Activated T-cell treated with anti-CD3 and anti-CD28 coated beads for 1 hour (primary cell): Measurements from ENCODE around the gene TMEM145.
"Not testable (repeated sequence)": the region's sequence is repeated elsewhere in the genome, so short reads cannot be mapped to it uniquely, and the experiment has no call there.

Experiments used
- DNase-seq: peaks from one replicate; pipeline ENCODE4 v3.0.0-alpha.2; 2020; ENCODE audit warnings: low read depth

Gene TMEM145

DNA sequence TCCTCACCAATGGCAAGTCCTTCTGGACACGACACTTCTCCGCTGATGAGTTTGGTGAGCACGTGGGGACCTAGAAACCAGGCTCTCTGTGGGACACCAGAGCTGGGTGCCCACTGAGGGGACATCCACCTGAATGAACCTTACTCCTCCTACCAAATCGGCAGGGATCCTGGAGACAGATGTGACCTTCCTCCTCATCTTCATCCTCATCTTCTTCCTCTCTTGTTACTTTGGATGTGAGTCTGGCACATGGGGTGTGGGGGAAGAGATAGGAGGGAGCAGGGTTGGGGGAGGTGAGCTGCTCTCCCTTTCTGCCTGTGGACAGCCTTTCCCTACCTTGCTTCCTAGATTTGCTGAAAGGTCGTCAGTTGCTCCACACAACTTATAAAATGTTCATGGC, 1.9 kb downstream of the TMEM145 start:
- DNase-seq, result no peak

DNA sequence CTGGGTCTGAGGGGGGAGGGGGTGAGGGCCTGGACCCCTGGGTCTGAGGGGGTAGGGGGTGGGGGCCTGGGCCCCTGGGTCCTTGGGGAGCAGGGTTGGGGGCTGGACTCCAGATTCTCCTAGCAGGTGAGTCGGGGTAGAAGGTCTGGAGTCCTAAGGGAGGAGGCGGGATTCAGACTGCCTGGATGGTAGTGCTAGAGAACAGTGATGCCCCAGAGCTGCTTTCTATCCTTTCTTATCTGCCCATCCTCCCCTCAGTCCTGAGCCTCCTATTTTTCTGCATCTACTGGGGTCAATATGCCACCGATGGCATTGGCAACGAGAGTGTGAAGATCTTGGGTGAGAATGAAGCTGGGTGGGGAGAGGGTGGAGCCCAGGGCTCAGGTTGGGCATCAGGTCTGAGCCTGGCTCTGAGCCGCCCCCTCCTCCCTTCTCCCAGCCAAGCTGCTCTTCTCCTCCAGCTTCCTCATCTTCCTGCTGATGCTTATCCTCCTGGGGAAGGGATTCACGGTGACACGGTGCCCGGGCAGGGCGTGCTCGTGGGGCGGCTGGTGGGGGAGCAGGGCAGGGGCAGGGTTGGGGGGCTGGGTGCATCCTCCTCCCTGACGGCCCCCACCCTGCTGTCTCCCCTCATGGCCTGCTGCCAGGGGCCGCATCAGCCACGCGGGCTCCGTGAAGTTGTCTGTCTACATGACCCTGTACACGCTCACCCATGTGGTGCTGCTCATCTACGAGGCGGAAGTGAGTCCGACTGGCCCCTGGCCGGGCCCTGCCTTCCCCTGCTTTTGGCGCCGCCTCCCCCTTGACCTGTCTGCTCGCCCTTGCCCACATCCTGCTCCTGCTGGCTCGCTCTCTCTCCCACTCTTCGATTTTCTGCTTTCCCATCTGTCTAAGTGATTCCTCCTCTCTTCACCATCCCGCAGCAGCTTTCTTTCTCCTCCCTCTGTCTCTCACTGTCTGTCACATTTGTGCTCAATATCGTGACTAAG, 3.4 kb downstream of the TMEM145 start:
- no peak for DNase-seq

DNA sequence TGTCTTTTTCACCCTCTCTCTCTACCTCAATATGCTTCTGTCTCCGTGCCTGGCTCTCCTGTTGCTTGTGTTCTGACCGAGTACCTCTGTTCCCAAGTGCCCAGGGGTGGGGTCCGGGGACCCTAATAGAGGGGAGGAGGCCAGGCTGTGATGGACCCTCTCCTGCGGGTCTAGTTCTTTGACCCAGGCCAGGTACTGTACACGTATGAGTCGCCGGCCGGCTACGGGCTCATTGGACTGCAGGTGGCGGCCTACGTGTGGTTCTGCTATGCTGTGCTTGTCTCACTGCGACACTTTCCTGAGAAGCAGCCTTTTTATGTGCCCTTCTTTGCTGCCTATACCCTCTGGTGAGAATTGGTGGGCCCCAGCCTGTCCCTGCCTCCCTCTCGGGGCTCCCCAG, 4.4 kb downstream of the TMEM145 start:
- no peak for DNase-seq

DNA sequence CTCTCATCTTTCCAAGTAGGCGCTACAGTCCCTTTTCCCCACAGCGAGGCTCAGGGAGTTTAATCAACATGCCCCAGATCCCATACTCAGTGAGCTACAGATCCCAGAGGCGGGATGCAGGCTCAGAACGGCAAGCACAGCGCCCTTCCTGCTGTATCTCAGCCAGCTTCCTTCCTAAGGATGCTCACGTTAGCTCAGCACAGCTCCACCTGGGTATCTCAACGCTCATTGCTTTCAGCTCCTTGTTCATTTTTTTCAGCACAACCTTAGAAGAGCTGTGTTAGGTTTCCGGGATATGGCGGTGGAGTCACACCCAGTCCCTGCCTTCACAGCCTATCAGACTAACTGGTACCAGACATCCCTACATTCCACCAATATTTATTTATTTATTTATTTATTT, 9.2 kb downstream of the TMEM145 start:
- no peak for DNase-seq

DNA sequence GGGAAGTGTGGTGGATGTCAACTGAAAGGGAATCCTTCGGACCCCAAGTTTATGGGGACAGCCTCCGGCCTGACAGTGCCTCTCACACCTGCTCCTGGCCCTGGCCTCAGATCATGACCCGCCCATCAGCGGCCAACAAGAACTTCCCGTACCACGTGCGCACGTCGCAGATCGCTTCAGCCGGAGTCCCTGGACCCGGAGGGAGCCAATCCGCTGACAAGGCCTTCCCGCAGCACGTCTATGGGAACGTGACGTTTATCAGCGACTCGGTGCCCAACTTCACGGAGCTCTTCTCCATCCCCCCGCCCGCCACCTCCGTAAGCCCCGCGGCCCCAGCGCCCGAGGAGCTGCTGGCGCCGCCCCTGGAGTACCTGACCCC, 10.4 kb downstream of the TMEM145 start:
- DNase-seq, result no peak

DNA sequence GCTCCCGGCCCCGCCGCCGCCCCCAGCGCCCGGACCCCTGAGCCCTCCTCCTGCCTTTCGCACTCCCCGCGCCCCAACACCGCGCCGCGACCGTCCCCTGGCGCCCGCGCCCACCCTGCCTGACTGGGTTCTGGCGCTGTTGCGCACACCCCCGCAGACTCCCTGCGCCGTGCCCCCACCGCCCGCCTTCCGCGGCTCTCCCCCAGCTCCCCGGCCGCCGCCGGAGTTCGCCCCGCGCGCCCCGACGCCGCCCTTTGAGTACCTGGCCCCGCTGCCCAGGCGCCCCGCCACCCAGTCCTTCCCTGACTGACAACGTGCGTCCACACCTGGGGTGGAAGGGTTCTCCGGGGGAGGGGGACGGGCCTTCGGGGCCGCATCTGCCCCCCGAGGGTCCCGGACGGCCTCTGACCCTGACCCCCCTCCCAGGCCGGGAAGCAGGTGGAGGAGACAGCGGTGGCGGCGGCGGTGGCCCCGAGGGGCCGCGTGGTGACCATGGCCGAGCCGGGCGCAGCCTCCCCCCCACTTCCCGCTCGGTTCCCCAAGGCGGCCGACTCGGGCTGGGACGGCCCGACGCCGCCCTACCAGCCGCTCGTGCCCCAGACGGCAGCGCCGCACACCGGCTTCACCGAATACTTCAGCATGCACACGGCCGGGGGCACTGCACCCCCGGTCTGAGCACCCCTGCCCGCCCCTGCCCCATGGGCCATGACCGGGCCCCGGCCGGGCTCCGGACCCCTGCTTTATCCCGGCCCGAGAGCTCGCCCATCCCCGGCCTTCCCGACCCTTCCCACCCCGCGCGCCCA, 10.9 kb downstream of the TMEM145 start:
- DNase-seq, result no peak

DNA sequence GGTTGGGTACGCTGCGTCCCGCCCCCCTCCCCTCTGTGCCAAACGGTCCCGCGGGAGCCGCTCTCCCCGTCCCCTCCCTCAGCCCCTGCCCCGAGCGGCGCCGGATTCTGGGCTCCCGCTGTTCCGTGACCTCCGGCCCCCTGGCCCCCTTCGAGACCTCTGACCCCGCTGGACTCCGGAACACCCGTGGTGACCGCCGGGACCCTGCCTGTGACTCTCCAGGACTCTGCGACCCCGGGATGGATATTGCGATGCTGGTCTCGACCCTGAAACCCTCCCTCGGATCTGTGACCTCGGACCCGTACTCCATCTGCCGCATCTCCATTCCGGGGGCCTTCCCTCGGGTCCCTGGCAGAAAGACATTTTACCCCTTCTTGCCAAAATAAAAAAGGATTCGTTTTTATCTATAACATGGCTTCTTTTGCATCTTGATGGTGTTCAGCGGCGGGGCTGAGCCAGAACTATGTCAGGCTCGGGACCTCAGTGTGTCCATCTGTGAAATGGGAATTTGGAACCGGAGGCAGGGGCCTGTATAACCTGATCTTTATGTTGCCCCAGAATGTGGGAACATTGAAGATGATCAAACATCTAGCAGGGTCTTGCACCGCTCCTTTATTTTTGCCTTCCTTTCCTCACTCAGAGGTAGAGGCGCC, 11.7 kb downstream of the TMEM145 start:
- no peak for DNase-seq

DNA sequence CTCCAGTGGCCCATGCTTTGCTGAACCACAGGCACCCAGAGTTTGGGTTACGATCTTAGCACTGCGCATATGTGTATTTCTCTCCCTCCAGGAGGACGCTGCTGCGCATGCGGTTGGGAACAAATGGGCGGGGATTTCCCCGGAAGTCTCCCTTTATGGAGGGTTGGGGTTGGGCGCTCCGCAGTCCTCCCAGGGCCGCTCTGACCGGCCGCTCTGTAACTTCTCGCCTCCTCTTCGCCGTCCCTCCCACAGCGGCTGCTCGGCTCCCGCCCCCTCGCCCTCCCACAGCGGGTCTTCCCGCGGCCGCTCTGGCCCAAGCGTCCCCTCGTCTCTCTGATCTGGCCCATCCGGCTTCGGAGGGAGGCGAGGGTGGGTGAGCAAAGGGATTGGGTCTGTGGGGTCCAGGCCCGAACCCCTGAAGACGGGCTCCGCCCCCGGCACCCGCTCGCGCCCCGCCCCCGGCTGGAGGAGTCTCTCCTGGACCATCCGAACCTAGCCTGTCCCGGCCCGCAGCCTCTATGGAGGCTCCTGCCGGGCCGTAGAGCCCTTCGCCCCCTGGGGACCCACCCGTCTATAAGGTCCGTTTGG, 12.3 kb downstream of the TMEM145 start, which contains the start of gene MEGF8:
Gene MEGF8 (plus strand): TSS at position 328 of the 588 bp plus-strand sequence. CDS start 609 bp downstream, outside the sequence.
- peak; percentile 97 for DNase-seq

DNA sequence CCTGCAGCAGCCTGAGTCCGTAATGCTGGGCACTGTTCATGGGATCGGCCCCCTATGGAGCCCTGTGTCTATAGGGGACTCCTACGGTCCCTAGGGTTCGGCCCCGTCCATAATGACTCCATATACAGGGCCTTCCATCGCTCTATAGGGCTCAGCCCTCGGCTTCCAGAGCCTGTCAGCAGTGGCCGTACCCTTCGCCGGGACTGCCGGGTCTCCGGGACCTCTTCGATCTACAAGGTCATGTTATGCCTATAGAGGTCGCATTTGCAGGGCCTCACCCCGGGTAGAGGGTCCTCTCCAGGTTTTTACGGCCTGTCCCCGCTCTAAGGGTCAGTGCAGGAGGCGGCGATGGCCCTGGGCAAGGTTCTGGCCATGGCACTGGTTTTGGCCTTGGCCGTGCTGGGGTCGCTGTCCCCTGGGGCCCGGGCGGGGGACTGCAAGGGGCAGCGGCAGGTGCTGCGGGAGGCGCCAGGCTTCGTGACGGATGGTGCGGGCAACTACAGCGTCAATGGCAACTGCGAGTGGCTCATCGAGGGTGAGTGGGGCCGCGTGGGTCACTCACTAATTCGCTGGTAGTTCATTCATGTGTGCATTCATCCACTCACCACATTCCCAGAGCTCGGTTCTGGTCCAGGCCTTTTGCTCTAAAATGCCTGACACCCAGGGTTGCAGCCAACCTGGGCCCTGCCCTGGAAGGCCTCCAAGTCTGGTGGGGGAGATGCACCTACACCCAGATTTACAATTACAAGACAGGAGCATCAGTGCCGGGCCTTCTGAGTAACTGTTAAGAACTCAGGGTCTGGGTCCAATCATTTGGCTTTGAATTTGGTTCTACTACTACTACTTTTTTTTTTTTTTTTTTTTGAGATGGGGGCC, 13.0 kb downstream of the TMEM145 start:
- DNase-seq, result no peak

DNA sequence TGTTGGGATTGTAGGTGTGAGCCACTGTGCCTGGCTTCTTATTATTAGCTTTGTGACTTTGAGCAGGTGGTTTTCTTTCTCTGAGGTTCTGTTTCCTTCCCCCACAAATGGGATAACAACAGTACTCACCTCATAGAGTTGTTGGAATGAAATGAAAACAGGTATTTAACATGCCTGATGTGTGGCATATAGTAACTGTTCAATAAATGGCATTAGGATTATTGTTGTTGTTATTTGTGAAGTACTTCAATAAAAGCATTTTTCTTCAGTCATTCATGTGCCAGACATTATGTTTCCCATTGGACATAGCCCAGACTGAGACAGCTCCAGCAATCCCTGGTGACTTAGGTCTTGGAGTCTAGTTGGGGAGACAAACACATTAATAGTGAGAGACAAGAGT, 13.9 kb downstream of the TMEM145 start:
- DNase-seq, result no peak

DNA sequence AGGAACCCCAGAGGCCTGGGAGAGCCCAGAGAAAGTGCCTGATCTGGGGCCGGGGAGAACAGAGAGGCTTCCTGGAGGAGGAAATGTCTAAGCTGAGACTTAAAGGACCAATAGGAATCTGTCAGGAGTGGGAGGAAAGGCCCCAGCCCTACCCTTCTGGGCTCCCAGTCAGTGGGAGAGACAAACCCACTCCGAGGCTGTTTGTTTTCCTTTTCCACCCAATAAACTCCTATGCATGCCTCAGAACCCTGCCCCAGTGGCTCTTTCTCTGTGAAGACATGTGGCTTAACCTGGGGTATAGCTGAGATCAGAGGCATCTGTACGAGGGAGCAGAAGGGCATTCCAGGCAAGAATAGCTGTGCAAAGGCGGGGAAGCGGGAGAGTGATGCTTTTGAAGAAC, 14.3 kb downstream of the TMEM145 start:
- no peak for DNase-seq

DNA sequence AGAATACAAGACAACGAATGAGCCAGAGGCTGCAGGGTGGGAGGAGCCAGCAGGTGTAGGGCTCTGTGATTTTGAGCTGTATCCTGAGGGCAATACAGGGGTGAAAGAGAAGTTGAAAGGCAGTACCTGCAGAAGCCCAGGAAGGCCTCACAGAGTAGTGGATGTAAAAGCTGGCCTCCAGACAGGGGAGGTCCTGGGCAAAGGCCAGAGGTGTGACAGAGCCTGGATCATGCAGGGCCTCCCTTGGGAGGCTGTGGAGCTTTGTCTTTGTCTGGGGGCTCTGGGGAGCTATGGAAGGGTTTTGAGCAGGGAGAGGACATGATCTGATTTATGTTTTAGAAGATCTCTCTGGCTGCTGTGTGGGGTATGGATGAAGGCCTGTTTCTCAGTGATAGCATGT, 15.0 kb downstream of the TMEM145 start:
- DNase-seq, result no peak

DNA sequence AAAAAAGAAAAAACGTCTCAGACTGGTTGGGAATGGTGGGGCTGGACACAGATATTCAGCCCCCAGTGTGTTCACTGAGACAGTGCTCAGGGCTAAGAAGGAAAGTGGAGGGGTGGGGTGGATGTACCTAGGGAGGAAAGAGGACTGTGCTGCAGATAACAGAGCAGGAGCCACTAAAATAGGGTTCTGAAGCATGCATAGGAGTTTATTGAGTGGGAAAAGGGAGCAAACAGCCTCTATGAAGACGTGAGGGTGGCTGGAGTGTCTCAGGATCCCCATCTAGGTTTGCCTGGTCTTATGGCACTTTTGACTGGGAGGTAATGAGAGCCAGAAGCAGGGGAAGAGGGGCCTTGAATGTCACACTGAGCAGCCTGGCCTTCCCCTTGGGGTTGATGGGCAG, 15.7 kb downstream of the TMEM145 start:
- DNase-seq, result no peak

DNA sequence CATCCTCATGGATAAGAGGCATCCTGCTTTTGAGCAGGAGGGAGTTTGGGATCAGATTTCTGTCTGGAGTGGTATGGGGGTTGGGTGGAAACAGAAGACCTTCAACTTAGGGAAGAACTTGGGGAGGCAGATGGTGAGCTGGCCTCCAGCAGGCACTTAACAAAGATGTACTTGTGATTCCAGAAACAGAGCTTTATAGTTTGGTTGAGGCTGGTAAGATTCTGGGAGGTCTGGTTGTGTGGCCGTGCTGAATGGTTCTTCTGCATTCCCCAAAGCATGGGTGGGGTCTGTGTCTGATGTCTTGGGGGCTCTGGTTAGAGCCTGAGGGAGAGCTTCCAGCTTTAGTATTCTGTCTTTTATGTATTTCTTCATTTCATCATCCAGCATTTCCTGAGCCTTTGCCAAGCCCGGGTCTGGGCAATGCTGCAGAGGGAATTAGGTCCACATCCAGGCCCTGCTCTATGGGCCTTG, 17.2 kb downstream of the TMEM145 start:
- no peak for DNase-seq

DNA sequence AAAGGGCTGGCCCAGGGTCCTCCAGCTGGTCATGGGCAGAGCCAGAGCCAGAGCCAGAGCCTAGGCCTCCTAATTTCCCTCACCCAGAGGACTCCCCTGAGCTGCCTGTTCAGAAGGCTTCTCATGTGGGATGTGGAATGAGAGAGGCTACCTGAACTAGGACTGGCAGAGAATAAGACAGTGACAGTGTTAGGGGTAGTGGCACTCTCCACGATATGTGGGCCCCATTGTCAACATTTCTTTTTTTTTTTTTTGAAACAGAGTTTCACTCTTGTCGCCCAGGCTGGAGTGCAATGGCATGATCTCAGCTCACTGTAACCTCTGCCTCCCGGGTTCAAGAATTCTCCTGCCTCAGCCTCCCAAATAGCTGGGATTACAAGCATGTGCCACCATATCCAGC, 18.2 kb downstream of the TMEM145 start:
- DNase-seq, result not testable (repeated sequence)

DNA sequence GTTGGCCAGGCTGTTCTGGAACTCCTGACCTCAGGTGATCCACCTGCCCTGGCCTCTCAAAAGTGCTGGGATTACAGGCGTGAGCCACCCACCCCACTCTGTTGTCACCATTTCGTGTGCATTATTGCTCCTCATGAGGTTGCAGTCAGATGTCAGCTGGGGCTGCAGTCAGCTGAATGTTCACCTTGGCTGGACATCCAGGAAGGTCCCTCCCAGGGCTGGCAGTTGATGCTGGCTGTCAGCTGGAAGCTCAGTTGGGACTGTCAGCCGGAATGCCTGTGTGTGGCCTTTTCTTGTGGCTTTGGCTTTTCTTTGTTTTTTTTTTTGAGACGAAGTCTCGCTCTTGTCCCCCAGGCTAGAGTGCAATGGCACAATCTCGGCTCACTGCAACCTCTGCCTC, 18.9 kb downstream of the TMEM145 start:
- no peak for DNase-seq

DNA sequence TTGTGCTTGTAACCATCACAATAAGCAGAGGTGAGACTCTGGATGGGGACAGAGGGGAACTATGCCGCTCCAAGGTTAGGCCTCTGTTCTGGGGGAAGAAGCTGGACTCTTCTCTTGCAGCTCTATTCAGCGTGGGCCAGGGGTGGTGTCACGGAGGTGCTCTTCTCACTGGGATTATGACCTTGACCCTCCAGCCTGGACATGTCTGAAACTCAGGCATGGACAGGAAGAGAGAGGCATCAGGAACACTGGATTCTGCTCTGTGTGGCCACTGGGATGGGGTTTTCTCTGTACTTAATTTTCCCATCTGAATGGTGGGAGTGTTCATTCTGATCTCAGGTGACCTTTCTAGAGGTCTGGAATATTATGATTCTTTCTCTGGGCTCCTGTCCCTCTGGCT, 19.9 kb downstream of the TMEM145 start:
- DNase-seq, result no peak

DNA sequence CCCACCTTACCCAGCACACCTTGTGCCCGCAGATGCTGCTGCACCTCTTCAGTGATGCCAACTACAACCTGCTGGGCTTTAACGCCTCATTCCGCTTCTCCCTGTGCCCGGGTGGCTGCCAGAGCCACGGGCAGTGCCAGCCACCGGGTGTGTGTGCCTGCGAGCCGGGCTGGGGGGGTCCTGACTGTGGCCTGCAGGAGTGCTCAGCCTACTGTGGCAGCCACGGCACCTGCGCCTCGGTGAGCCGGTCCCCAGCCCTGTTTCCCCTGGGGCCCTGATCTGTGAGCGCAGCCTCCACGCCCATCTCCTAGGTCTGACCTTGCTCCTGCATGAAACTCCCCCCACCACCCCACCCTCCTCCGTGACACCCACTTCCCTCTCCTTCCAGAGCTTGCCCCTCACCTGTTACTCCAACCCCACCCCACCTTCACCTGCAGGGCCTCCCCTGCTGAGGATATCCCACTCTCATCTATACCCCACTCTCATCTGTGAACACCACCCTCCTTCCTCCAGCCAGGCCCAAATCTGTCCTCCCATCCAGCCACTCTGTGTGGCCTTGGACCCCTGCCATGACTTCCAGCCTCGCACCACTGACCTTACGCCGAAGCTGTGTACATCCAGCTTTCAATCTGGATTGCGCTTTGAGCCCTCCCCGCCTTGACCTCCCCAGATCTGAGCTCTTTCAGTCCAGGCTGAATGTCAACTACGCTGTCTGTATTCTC, 21.0 kb downstream of the TMEM145 start:
- no peak for DNase-seq

DNA sequence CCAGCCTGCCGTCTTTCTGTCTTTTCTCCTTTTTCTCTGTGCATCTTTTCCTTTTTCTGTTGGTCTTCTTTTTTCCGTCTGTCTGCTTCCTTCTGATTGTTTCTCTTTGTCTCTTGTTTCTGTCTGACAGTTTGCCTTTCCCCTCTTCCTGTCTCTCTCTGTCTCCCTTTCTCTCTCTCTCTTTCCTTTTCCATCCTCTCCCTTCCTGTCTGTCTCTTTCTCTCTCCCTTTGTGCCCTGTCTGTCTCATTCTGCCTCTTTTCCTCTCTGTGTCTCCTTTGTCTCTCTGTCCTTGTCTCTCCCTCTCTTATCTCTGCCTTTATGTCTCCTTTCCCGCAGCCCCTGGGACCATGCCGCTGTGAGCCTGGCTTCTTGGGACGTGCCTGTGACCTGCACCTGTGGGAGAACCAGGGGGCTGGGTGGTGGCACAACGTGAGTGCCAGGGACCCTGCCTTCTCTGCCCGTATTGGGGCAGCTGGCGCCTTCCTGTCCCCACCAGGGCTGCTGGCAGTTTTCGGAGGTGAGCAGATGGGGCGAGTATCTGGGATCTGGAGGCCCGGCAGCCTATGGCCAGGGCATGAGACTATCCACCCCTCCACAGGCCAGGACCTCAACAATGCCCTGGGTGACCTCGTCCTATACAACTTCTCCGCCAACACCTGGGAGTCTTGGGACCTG, 21.7 kb downstream of the TMEM145 start:
- no peak for DNase-seq
